Body of pancreas (tissue), 4 donors: ENCODE data around the gene EIF3A.
"Not testable (repeated sequence)": the region's sequence is repeated elsewhere in the genome, so short reads cannot be mapped to it uniquely, and the experiment has no call there.

Experiments
- POLR2A ChIP-seq, 3 donors: fragments of 450-650 bp; IDR thresholded peaks; one replicate each; pipeline ENCODE4 v1.6.1; 2016; ENCODE audit warnings: antibody characterized with exemption in 3 of 3, mild to moderate bottlenecking in 2 of 3
- TF ChIP-seq, protein P1 (sequence below), 7 experiments: fragments of 450-650 bp in 4 of 7; fragments of 200-600 bp in 3 of 7; sonication (generic) in 3 of 7; IDR thresholded peaks; one replicate each; pipeline ENCODE4 v1.5.1; 2016 to 2019; ENCODE audit warnings: antibody characterized with exemption in 7 of 7

DNA sequence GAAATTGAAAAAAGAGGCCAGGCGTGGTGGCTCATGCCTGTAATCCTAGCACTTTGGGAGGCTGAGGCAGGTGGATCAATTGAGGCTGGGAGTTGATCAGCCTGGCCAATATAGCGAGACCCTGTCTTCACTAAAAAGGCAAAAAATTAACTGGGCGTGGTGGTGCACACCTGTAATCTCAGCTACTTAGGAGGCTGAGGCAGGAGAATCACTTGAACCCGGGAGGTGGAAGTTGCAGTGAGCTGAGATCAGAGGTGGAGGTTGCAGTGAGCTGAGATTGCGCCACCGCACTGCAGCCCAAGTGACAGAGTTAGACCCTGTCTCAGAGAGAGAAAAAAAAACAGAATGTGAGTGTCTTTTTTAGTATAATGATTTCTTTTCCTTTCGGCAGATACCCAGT is 25.3 kb upstream of the EIF3A start:
- TF ChIP-seq, protein P1, sequence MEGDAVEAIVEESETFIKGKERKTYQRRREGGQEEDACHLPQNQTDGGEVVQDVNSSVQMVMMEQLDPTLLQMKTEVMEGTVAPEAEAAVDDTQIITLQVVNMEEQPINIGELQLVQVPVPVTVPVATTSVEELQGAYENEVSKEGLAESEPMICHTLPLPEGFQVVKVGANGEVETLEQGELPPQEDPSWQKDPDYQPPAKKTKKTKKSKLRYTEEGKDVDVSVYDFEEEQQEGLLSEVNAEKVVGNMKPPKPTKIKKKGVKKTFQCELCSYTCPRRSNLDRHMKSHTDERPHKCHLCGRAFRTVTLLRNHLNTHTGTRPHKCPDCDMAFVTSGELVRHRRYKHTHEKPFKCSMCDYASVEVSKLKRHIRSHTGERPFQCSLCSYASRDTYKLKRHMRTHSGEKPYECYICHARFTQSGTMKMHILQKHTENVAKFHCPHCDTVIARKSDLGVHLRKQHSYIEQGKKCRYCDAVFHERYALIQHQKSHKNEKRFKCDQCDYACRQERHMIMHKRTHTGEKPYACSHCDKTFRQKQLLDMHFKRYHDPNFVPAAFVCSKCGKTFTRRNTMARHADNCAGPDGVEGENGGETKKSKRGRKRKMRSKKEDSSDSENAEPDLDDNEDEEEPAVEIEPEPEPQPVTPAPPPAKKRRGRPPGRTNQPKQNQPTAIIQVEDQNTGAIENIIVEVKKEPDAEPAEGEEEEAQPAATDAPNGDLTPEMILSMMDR (IDR thresholded peaks at IDR 0.05): not testable (repeated sequence)
- TF ChIP-seq POLR2A (IDR thresholded peaks at IDR 0.05): not testable (repeated sequence)
